Cortex of kidney (tissue), 1 donor: ENCODE results near the gene PM20D1.
"Not testable (repeated sequence)": the region's sequence is repeated elsewhere in the genome, so short reads cannot be mapped to it uniquely, and the experiment has no call there.

Experiments used
- DNase-seq: peaks from one replicate; lab custom pipeline; 2025; lab: John Stamatoyannopoulos, UW

The PM20D1 gene, protein sequence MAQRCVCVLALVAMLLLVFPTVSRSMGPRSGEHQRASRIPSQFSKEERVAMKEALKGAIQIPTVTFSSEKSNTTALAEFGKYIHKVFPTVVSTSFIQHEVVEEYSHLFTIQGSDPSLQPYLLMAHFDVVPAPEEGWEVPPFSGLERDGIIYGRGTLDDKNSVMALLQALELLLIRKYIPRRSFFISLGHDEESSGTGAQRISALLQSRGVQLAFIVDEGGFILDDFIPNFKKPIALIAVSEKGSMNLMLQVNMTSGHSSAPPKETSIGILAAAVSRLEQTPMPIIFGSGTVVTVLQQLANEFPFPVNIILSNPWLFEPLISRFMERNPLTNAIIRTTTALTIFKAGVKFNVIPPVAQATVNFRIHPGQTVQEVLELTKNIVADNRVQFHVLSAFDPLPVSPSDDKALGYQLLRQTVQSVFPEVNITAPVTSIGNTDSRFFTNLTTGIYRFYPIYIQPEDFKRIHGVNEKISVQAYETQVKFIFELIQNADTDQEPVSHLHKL

DNA sequence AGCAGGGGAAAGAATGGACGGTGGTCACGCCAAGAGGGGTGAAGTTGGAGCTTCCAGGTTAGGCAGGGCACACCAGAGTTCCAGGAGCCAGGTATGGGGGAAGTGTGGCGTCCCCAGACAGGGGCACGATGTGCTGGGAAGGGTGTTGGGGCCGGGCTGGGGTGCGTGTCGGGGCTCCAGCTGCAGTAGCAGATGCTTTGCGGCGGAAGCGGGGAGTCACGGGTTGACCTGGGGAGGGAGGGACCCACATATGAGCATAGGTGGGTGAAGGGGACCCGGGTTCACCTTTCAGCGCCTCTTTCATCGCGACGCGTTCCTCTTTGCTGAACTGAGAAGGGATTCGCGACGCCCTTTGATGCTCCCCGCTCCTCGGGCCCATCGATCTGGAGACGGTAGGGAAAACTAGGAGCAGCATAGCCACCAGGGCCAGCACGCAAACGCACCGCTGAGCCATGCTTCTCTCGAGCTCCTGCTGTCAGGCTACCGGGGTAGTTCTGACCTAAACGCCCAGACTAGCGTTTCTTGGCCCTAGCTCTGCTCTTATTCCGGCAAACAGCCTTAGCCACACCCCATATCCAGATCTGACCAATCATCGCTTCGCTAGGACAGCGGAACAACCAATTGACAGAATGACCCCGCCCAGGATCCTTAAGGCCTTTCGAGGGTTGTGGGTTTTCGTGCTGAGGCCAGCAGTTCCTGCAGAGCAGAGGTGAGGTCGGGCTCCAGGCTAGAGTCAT is at the start of gene PM20D1:
Gene PM20D1 (minus strand): TSS at position 514 of the 737 bp plus-strand sequence. CDS start 60 bp downstream, at position 454.
- DNase-seq = no peak

DNA sequence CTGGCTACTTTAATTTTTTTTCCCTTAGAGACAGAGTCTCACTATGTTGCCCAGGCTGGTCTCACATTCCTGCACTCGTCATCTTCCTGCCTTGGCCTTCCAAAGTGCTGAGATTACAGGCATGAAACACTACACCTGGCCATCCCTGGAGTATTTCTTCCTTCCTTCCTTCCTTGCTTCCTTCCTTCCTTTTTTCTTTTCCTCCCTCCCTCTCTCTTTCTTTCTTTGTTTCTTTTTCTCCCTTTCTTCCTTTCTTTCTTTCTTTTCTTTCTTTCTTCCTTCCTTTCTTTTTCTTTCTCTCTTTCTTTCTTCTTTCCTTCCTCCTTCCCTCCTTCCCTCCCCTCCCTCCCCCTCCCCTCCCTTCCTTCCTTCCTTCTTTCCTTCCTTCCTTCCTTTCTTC is 46.4 kb upstream of the PM20D1 start:
- DNase-seq = no peak

DNA sequence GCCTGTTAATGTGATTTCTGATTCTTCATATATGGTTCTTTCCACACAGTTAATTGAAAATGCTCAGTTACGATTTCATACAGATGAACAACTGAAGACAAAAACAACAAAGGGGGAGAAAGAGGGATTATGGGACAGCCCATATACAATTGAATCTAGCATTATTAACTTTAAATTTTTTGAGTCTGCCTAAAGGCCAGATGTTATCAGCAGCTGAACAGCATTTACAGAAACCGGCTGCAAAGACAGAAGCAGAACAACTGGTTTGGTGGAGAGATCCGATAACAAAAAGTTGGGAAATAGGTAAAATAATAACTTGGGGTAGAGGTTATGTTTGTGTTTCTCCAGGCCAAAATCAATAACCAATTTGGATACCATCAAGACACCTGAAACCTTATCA is 44.2 kb upstream of the PM20D1 start:
- DNase-seq = not testable (repeated sequence)

DNA sequence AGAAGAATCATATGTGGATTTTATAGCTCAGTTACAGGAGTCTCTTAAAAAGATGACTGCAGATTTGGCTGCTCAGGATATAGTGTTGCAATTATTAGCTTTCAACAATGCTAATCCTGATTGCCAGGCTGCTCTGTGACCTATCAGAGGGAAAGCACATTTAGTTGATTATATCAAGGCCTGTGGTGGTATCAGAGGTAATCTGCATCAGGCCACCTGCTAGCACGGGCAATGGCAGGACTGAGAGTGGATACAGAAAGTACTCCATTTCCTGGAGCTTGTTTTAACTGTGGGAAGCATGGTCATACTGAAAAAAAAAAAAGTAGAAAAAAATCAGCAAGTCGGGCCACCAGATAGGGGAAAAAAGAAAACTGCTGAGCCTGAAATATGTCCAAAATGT is 42.2 kb upstream of the PM20D1 start:
- DNase-seq = not testable (repeated sequence)

DNA sequence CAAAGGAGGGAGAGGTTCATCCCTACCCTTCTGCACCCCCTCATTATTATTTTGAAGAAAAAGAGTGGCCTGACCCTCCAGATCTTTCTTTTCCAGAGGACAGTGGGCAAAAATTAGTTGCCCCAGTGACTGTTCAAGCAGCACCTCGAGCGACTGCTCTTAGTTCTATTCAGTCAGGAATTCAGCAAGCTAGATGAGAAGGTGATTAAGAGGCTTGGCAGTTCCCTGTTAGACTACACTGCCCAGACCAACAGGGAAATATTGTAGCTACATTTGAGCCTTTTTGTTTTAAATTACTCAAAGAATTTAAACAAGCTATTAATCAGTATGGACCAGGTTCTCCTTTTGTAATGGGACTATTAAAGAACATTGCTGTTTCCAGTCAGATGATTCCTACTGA is 41.5 kb upstream of the PM20D1 start:
- not testable (repeated sequence) for DNase-seq

DNA sequence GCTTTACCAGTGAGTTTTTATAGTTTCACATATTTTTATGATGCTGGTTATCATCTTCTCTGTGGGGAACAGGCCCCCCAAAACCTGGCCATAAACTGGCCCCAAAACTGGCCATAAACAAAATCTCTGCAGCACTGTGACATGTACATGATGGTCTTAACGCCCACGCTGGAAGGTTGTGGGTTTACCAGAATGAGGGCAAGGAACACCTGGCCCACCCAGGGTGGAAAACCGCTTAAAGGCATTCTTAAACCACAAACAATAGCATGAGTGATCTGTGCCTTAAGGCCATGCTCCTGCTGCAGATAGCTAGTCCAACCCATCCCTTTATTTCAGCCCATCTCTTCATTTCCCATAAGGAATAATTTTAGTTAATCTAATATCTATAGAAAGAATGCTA is 40.7 kb upstream of the PM20D1 start:
- not testable (repeated sequence) for DNase-seq

DNA sequence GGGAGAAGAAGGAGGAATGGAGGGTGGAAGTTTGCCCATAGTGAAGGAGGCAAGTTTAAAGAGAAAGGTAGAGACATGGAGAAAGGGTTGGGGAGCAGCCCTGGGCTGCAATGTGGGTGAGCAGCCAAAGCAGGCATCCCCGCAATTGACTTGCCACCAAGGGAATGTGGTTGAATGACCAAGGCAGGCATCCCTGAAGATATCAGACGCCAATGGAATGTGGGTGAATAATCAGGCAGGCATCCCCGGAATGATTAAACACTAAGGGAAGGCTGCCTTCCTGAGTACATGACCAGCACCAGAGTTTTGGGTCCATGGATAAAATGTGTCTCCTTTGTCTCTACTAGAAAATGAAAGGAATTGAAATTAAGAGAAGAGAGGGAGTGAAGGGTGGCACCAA is 39.8 kb upstream of the PM20D1 start:
- DNase-seq = not testable (repeated sequence)

DNA sequence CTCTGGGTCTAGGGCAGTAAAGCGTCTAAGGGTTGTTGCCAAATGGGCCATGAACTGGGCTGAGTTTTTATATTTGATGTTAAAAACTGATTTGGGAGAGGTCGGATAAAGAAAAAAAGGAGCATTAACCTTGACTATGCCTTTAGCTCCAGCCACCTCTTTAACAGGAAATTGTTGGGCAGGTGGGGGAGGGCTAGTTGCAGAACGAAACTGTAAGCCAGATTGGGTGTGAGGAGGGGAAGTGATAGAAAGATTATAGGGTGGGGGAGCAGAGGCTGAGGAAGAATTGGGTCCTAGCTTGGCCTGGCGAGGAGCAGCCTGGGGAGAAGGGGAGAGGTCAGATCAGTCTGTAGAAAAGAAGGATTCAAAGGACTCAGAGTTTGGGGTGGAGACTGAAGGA is 39.1 kb upstream of the PM20D1 start:
- DNase-seq = not testable (repeated sequence)

DNA sequence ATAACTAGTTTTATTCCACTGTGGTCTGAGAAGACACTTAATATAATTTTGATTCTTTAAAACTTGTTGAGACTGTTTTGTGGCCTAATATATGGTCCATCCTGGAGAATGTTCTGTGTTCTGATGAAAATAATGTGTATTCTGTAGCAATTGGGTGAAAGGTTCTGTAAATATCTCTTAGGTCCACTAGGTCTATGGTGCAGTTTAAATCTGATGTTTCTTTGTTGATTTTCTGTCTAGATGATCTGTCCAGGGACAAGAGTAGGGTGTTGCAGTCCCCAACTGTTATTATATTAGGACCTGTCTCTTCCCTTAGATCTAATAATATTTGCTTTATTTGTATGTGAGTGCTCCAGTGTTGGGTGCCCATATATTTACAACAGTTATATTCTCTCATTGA is 33.9 kb upstream of the PM20D1 start:
- no peak for DNase-seq

DNA sequence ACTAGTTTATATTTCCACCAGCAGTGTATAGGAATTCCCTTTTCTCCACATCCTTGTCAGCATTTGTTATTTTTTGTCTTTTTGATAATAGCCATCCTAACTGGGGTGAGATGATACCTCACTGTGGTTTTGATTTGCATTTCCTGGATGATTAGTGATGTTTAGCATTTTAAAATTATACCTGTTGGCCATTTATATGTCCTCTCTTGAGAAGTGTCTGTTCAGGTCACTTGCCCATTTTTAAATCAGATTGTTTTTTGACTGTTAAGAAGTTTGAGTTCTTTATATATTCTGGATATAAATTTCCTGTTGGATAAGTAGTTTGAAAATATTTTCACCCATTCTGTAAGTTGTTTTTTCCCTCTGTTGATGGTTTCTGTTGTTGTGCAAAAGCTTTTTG is 31.0 kb upstream of the PM20D1 start:
- DNase-seq = no peak

DNA sequence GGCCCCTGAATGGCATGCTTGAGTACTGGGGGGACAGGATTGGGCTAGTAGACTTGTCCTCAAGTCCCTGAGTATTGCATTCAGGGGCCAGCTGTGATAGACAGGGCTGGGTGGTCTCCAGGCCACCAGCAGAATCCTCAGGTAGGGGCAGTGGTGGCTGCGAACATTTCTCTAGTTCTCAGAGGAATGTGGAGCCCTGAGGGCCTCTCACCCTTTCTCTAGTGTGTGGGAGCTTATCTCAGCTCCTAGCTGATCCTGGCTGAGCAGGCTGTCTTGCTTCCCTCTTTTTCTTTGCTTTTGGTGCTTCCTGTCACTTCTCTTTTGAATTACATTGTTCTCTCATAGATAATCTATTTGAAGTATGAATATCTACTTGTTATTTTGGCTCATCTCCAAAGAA is 30.0 kb upstream of the PM20D1 start:
- no peak for DNase-seq

DNA sequence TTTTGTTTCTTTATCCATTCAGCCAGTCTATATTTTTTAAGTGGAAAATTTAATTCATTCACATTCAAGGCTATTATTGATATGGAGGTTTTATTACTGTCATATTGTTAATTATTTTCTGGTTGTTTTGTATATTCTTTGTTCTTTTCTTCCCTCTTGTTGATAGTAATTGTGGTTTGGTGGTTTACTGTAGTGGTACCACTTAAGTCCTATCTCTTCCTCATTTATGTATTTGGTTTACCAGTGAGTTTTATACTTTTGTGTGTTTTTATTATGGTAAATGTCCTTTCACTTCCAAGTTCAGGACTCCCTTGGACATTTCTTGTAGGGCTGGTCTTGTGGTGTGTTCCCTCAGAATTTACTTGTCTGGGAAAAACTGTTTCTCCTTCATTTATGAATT is 28.1 kb upstream of the PM20D1 start:
- DNase-seq = no peak

DNA sequence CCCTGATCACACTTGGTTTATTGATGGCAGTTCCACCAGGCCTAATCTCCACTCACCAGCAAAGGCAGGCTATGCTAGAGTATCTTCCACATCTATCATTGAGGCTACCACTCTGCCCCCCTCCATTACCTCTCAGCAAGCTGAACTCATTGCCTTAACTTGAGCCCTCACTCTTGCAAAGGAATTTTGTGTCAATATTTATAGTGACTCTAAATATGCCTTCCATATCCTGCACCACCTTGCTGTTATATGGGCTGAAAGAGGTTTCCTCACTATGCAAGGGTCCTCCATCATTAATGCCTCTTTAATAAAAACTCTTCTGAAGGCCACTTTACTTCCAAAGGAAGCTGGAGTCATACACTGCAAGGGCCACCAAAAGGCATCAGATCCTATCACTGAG is 23.2 kb upstream of the PM20D1 start:
- not testable (repeated sequence) for DNase-seq

DNA sequence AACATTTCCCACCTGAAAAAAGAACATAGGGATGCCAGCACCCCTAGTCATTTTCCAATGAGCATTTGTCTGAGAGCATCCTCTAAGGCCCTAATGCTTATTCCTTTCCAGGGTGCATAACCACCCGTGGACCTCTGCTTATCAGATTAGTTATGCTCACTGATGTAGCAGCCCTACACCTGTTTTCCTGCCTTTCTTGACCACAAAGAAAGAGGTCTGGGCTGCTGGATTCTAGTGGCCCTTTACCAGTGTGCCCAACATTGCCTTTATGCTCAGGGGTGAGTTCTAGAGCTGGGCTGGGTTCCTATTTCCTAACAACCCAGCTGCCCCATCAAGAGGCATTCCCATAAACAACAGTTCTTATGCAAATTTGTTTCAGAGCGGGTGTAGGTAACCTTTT is 20.3 kb upstream of the PM20D1 start:
- no peak for DNase-seq

DNA sequence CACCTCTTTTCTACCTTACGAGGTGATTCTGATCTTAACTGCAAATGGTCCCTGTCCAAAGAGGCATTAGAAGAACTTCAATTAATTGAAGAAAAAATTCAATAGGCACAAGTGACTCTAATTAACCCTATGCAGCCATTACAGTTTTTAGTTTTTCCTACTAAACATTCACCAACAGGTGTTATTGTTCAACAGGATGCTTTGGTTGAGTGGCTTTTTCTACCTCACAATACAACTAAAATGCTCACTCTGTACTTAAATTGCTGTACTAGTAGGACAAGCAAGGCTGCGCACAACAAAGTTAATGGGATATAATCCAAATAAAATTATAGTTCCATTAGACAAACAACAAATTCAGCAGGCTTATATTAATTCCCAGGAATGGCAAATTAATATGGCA is 11.6 kb upstream of the PM20D1 start:
- no peak for DNase-seq

DNA sequence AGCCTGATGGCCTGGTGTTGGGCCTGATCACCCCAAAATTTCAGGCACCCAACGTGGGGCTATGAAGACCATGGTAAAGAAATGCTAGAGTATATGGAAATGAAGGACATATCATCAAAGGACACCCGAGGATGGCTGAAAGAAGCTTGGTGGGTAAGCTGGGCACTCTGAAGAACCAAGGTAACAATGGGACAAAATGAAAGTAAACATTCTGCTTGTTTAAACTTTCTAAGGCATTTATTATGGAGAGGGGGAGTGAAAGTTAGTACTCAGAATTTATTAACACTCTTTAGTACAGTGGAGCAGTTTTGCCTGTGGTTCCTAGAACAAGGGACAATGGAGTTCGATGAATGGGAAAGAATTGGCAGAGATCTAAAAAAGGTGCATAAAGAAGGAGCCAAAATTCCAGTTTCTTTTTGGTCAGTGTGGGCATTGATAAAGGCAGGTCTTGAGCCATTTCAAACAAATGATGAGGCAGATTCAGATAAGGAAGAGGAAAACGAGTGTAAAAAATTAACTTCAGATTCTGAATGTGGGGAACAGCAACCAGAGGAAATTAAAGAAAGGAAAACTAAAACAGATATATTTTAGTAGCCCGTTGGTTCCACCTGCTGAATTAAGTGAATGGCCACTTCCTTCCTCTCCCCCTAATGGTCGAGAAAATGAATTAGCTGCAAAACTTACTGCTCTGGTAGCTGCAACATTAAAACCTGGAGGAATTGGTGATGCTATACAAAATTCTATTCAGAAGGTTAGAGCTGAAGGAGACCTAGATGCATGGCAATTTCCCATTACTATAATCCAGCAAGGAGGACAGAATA is 8.4 kb upstream of the PM20D1 start:
- no peak for DNase-seq

DNA sequence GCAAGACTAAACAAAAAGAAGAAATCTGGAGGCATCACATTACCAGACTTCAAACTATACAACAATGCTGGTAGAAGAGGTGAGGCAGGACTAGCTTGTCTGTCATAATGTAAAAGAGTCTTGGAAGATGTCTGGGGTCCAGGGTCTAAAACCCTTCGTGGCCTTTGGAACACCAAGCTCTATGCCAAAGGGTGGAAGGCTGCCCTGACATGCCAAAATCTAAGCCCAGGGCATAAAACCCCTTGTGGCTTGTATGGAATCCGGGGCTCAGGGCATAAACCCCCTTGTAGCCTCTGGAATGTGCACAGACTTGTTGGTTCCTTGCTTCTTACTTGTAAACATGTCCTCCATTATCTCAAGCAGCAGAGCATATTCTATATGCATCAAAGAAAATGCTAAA is 7.6 kb upstream of the PM20D1 start:
- not testable (repeated sequence) for DNase-seq

DNA sequence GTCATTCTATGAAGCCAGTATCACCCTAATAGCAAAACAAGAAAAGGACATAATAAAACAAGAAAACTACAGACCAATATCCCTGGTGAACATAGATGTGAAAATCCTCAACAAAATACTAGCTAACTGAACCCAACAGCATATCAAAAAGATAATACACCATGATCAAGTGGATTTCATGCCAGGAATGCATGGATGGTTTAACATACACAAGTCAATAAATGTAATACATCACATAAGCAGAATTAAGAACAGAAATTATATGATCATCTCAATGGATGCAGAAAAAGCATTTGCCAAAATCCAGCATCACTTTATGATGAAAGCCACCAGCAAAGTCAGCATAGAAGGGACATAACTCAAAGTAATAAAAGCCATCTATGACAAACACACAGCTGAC is 6.5 kb upstream of the PM20D1 start:
- no peak for DNase-seq

DNA sequence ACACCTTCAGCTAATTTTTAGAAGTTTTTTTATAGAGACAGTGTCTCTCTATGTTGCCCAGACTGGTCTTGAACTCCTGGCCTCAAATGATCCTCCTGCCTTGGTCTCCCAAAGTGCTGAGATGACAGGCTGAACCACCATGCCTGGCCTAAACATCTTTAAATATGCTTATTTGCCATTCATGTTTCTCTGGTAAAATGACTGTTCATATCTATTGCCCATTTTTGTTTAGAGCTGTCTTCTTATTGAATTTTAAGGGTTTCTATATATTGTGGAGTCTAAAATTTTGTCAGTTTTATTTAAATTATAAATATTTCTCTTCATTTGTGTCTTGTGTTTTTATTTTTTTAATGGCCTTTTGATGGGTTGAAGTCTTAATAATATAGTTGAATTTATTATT is 3.0 kb upstream of the PM20D1 start:
- DNase-seq = no peak

DNA sequence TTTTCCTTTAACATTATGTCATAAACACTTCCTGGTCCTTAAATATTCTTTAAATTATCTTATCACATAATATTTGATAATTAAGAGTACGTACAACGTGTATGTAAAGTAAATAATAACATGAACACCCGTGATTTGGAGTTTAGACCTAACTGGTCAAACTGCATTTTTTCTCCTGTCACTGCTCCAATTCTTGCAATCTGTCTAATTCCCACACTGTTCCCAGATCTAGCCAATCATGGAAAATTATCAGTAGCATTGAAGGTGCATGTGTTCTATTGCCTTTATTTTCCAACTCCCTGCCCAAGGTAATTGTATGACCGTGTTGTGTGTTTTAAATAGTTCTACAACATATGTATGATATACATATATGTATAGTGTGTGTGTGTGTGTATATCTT is 2.1 kb upstream of the PM20D1 start:
- no peak for DNase-seq

DNA sequence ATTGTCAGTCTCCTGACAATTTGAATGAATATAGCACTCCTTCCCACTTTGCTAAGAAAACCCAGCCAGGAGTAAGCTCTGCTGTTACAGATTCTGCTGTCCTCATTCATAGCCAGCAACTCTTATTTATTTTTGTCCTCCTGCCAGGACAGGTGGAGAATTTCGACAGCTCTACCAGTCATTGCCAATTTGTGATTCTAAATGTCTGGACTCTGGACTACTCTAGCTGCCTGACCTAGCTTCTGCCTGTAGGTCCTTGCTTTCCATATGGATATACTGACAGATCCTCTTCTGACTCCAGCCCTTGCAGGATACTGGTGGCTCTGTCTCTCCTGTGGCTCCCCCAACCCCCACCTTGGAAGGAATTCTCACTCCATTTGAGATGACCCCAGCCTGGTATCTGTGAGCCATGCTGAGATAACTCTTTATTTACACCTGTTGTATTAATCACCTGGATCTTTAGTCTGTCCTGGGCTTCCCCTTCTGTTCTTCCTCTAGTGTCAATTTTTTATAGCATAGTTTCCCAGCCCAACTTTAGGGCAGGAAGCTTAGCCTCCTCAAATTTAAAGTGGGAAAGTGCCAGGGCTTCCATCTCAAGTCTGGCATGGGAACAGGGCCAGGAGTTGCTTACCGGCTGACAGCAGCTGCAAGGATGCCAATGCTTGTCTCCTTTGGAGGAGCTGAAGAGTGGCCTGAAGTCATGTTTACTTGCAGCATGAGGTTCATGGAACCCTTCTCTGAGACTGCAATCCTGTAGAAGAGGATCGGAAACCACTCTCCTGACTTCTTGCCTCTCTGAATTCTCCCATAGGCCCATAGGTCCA is 6.7 kb downstream of the PM20D1 start:
- DNase-seq = no peak
